HepG2 (cell line): Measurements from ENCODE around the gene ZNF783. TPM values are rescaled to one million over a fixed set of nuclear protein-coding genes. Genes with fewer than 3 reads are reported as not detected.

Source experiments
- ATF3 ChIP-seq: sonication (generic); formaldehyde crosslinking; IDR thresholded peaks from 2 replicates; pipeline ENCODE4 v1.4.0; 2020; ENCODE audit warnings: missing genetic modification reagents
- ATF7-NPFF ChIP-seq: sonication (generic); formaldehyde crosslinking; IDR thresholded peaks from 2 replicates; pipeline ENCODE4 v1.8.1; 2023; ENCODE audit warnings: mild to moderate bottlenecking, low read depth, missing genetic modification reagents, moderate library complexity
- ELF1 ChIP-seq: sonication (generic); formaldehyde crosslinking; IDR thresholded peaks from 2 replicates; pipeline ENCODE4 v1.4.0; 2020; ENCODE audit warnings: missing genetic modification reagents
- HNF1B ChIP-seq: sonication (generic); formaldehyde crosslinking; IDR thresholded peaks from 2 replicates; pipeline ENCODE4 v1.5.1; 2020; ENCODE audit warnings: mild to moderate bottlenecking, moderate library complexity, missing genetic modification reagents
- ISL2 ChIP-seq: sonication (generic); formaldehyde crosslinking; IDR thresholded peaks from 2 replicates; pipeline ENCODE4 v1.5.0; 2020; ENCODE audit warnings: missing genetic modification reagents
- KLF6 ChIP-seq: IDR thresholded peaks from 2 replicates; pipeline ENCODE4 v1.8.0; 2016; ENCODE audit warnings: missing biosample characterization, missing genetic modification reagents
- MAZ ChIP-seq, 2 experiments: sonication (generic) in 1 of 2; formaldehyde crosslinking in 1 of 2; IDR thresholded peaks; 2 replicates each; pipeline versions ENCODE4 v1.5.0 to v1.6.1; 2012 to 2020; ENCODE audit warnings: low read depth in 2 of 2, mild to moderate bottlenecking in 2 of 2, borderline replicate concordance in 1 of 2, improper control_type of control experiment in 1 of 2, low read length in 1 of 2, missing genetic modification reagents in 1 of 2, moderate library complexity in 1 of 2
- NFAT5 ChIP-seq: sonication (generic); formaldehyde crosslinking; IDR thresholded peaks from 2 replicates; pipeline ENCODE4 v1.4.0; 2020; ENCODE audit warnings: missing genetic modification reagents
- RFXANK ChIP-seq: IDR thresholded peaks from 2 replicates; pipeline ENCODE4 v1.6.1; 2016
- RXRB ChIP-seq: IDR thresholded peaks from 2 replicates; pipeline ENCODE4 v1.6.1; 2016; ENCODE audit warnings: borderline replicate concordance, missing genetic modification reagents, missing compliant biosample characterization
- SIN3A ChIP-seq: IDR thresholded peaks from 2 replicates; pipeline ENCODE4 v1.6.1; 2011; ENCODE audit warnings: low read depth, mild to moderate bottlenecking, control low read depth, low read length, borderline replicate concordance
- TAF1 ChIP-seq: sonication (generic); formaldehyde crosslinking; IDR thresholded peaks from 2 replicates; pipeline ENCODE4 v1.4.0; 2020; ENCODE audit warnings: missing genetic modification reagents
- TSC22D2 ChIP-seq: sonication (generic); formaldehyde crosslinking; IDR thresholded peaks from 2 replicates; pipeline ENCODE4 v1.5.1; 2020; ENCODE audit warnings: missing genetic modification reagents, mild to moderate bottlenecking, borderline replicate concordance
- ZGPAT ChIP-seq: IDR thresholded peaks from 2 replicates; pipeline ENCODE4 v1.6.1; 2016; ENCODE audit warnings: mild to moderate bottlenecking
- ZNF343 ChIP-seq: sonication (generic); formaldehyde crosslinking; IDR thresholded peaks from 2 replicates; pipeline ENCODE4 v1.4.0; 2020; ENCODE audit warnings: mild to moderate bottlenecking, missing genetic modification reagents
- ZNF672 ChIP-seq: sonication (generic); formaldehyde crosslinking; IDR thresholded peaks from 2 replicates; pipeline ENCODE4 v1.8.1; 2022; ENCODE audit warnings: missing genetic modification reagents
- ZNF747 ChIP-seq: sonication (generic); formaldehyde crosslinking; IDR thresholded peaks from 2 replicates; pipeline ENCODE4 v1.8.1; 2023; ENCODE audit warnings: missing genetic modification reagents, mild to moderate bottlenecking, borderline replicate concordance
- ZNF800 ChIP-seq: sonication (generic); formaldehyde crosslinking; IDR thresholded peaks from 2 replicates; pipeline ENCODE4 v1.4.0; 2020; ENCODE audit warnings: missing genetic modification reagents
- polyA plus RNA-seq, 8 experiments: library from polyadenylated mRNA; depleted of rRNA in 3 of 8; stranded (reverse) in 7 of 8; unstranded in 1 of 8; fragments of >200 nt; fragmentation: Illumina TruSeq in 4 of 8; extraction: Trizol in 4 of 8; gene quantifications; 2 replicates each; pipeline versions ENCODE4 v1.2.1 to v1.2.3, GENCODE V29; 2011 to 2016; ENCODE audit warnings: low read depth in 4 of 8, missing spikeins in 1 of 8, mixed read lengths in 1 of 8; ENCODE audit not compliant: insufficient read depth in 1 of 8
- total RNA-seq, 5 experiments: library from RNA; depleted of rRNA; stranded (reverse); fragments of >200 nt; fragmentation: Illumina TruSeq; extraction: Trizol; gene quantifications; 2 replicates each; pipeline ENCODE4 v1.2.3, GENCODE V29; 2016; ENCODE audit warnings: low read depth in 1 of 5

Gene ZNF783
- total and polyA plus RNA-seq, 2 of the 13 experiments (the other 11 are each of a cell fraction or from before 2014, with no cell fraction given): 4.1 to 5.2 TPM

- TF ChIP-seq ZNF800 (CRISPR knock-in tag) (peak; percentile 38; the same call in 1 of the 2 replicates), ZGPAT (peak; percentile 95), NFAT5 (CRISPR knock-in tag) (no peak), ATF7-NPFF (CRISPR knock-in tag) (peak; percentile 93), KLF6 (CRISPR knock-in tag) (peak; percentile 81), MAZ (IDR thresholded peaks at IDR 0.05; ENCODE audit: borderline replicate concordance, low read depth, low read length) (no peak), MAZ (CRISPR knock-in tag; IDR thresholded peaks at IDR 0.05; ENCODE audit: low read depth) (peak; percentile 87), ATF3 (CRISPR knock-in tag) (no peak), ELF1 (CRISPR knock-in tag) (peak; percentile 87), ISL2 (peak; percentile 71), ZNF672 (CRISPR knock-in tag) (no peak), RFXANK (peak; percentile 73; the same call in 1 of the 2 replicates), ZNF343 (CRISPR knock-in tag) (no peak), RXRB (peak; percentile 65), TSC22D2 (CRISPR knock-in tag) (0 out of 2 replicates have a peak, but pooled peaks have one; percentile 53), HNF1B (CRISPR knock-in tag) (peak; percentile 81; the same call in 1 of the 2 replicates), TAF1 (peak; percentile 85), ZNF747 (CRISPR knock-in tag) (peak; percentile 80; the same call in 1 of the 2 replicates), SIN3A (no peak)
These were observed 22.5 kb upstream of the ZNF783 start, which contains the start of gene ZNF212 (continued) for GRCh38 chr7:149239345-149240143.
